ENCODE measurements around the gene RER1.

The RER1 gene

GRCh38 chr1:2389644-2390043 is 2.0 kb upstream of the RER1 start:
- DNase-seq (ENCODE audit: low spot score) = no peak

- peak; percentile 56 for DNase-seq (ENCODE audit: low spot score)
These were observed 379 bp downstream of the RER1 start for GRCh38 chr1:2391931-2392509.

- no peak for DNase-seq (ENCODE audit: low spot score)
These were observed 1.0 kb downstream of the RER1 start for GRCh38 chr1:2392686-2393085.

- DNase-seq (ENCODE audit: low spot score) = no peak
These were observed 1.8 kb downstream of the RER1 start for GRCh38 chr1:2393471-2393877.

GRCh38 chr1:2394220-2394619 is 2.6 kb downstream of the RER1 start:
- DNase-seq (ENCODE audit: low spot score) = no peak

GRCh38 chr1:2394761-2395160 is 3.1 kb downstream of the RER1 start:
- no peak for DNase-seq (ENCODE audit: low spot score)

- no peak for DNase-seq (ENCODE audit: low spot score)
These were observed 3.6 kb downstream of the RER1 start for GRCh38 chr1:2395245-2395644.

GRCh38 chr1:2396059-2396458 is 4.4 kb downstream of the RER1 start:
- DNase-seq (ENCODE audit: low spot score) = no peak

GRCh38 chr1:2396476-2396875 is 4.8 kb downstream of the RER1 start:
- DNase-seq (ENCODE audit: low spot score) = no peak

GRCh38 chr1:2397007-2397679 is 5.5 kb downstream of the RER1 start:
- no peak for DNase-seq (ENCODE audit: low spot score)

- no peak for DNase-seq (ENCODE audit: low spot score)
These were observed 7.2 kb downstream of the RER1 start for GRCh38 chr1:2398871-2399270.

- no peak for DNase-seq (ENCODE audit: low spot score)
These were observed 8.4 kb downstream of the RER1 start for GRCh38 chr1:2399890-2400575.

GRCh38 chr1:2400576-2400909 is 8.9 kb downstream of the RER1 start:
- no peak for DNase-seq (ENCODE audit: low spot score)

- DNase-seq (ENCODE audit: low spot score) = no peak
These were observed 9.5 kb downstream of the RER1 start for GRCh38 chr1:2400950-2401649.

- DNase-seq (ENCODE audit: low spot score) = no peak
These were observed 10.8 kb downstream of the RER1 start for GRCh38 chr1:2402420-2402819.

GRCh38 chr1:2403273-2403672 is 11.6 kb downstream of the RER1 start:
- no peak for DNase-seq (ENCODE audit: low spot score)

- DNase-seq (ENCODE audit: low spot score) = no peak
These were observed 12.7 kb downstream of the RER1 start for GRCh38 chr1:2404142-2404889.

GRCh38 chr1:2404890-2405511 is 13.4 kb downstream of the RER1 start:
- no peak for DNase-seq (ENCODE audit: low spot score)

GRCh38 chr1:2405588-2406295 is 14.1 kb downstream of the RER1 start:
- no peak for DNase-seq (ENCODE audit: low spot score)

GRCh38 chr1:2406451-2407041 is 14.9 kb downstream of the RER1 start:
- no peak for DNase-seq (ENCODE audit: low spot score)
